Measurements from ENCODE around the gene S100G. TPM values are rescaled to one million over a fixed set of nuclear protein-coding genes. Genes with fewer than 3 reads are reported as not detected.
"Not testable (repeated sequence)": the region's sequence is repeated elsewhere in the genome, so short reads cannot be mapped to it uniquely, and the experiment has no call there.

Gene S100G
- total RNA-seq, 4 donors from 2014 or later = not detected

GRCh38 chrX:16610121-16610621 lies 39.8 kb upstream of the S100G start:
- Histone ChIP-seq H3K36me3 (no peaks in the 10 kb centered on the region), H3K27ac (no peak overlapping the region), H3K4me3 (no peak overlapping the region), H3K27me3 (no peaks in the 10 kb centered on the region), H3K4me1 (no peaks in the 10 kb centered on the region), H3K9me3 (no peaks in the 10 kb centered on the region)
- DNase-seq = no peak
- intact Hi-C loops (cut with DNase I; ENCODE audit: low total_unique reads) = no loop called here
- TF ChIP-seq POLR2A (IDR thresholded peaks at IDR 0.05) (no peak), CTCF (IDR thresholded peaks at IDR 0.05) (no peak)

- H3K4me1 ChIP-seq; intact Hi-C loops (cut with DNase I; ENCODE audit: low total_unique reads); H3K27me3 ChIP-seq; H3K9me3 ChIP-seq; H3K27ac ChIP-seq; H3K4me3 ChIP-seq; DNase-seq; H3K36me3 ChIP-seq: not testable (repeated sequence)
Observed at GRCh38 chrX:16610654-16611053, 39.3 kb upstream of the S100G start.

- intact Hi-C loops (cut with DNase I; ENCODE audit: low total_unique reads) = no loop called here
- no peak for TF ChIP-seq CTCF (IDR thresholded peaks at IDR 0.05)
- no peak for TF ChIP-seq POLR2A (IDR thresholded peaks at IDR 0.05)
Observed at GRCh38 chrX:16612257-16612897, 37.6 kb upstream of the S100G start.

GRCh38 chrX:16617382-16617781 lies 32.6 kb upstream of the S100G start:
- DNase-seq = no peak
- no peaks in the 10 kb centered on the region for H3K4me1 ChIP-seq
- H3K4me3 ChIP-seq = no peak overlapping the region
- H3K36me3 ChIP-seq = no peaks in the 10 kb centered on the region
- H3K9me3 ChIP-seq = no peaks in the 10 kb centered on the region
- H3K27ac ChIP-seq = no peak overlapping the region
- intact Hi-C loops (cut with DNase I; ENCODE audit: low total_unique reads) = no loop called here
- TF ChIP-seq CTCF (IDR thresholded peaks at IDR 0.05) (no peak), POLR2A (IDR thresholded peaks at IDR 0.05) (no peak)
- peaks cover 0 to 5% of the 10 kb centered on the region in 2 donors for H3K27me3 ChIP-seq

More at GRCh38 chrX:16612257-16612897, 37.6 kb upstream of the S100G start:
- DNase-seq = no peak
- no peaks in the 10 kb centered on the region for H3K36me3 ChIP-seq
- H3K4me3 ChIP-seq = no peak overlapping the region
- no peak overlapping the region for H3K27ac ChIP-seq
- H3K4me1 ChIP-seq = no peaks in the 10 kb centered on the region
- no peaks in the 10 kb centered on the region for H3K27me3 ChIP-seq
- H3K9me3 ChIP-seq = no peaks in the 10 kb centered on the region

GRCh38 chrX:16618422-16618821 lies 31.5 kb upstream of the S100G start:
- Histone ChIP-seq H3K36me3 (no peaks in the 10 kb centered on the region), H3K9me3 (no peaks in the 10 kb centered on the region), H3K4me3 (no peak overlapping the region), H3K27ac (no peak overlapping the region), H3K27me3 (peaks cover 0 to 5% of the 10 kb centered on the region in 2 donors), H3K4me1 (no peaks in the 10 kb centered on the region)
- TF ChIP-seq CTCF (IDR thresholded peaks at IDR 0.05) = no peak
- TF ChIP-seq POLR2A (IDR thresholded peaks at IDR 0.05) = no peak
- no peak for DNase-seq
- intact Hi-C loops (cut with DNase I; ENCODE audit: low total_unique reads) = no loop called here

Measured in uterus (tissue), 4 donors.